GM12878 (cell line): ENCODE data around the gene NDUFAF5. TPM values are rescaled to one million over a fixed set of nuclear protein-coding genes. Genes with fewer than 3 reads are reported as not detected.
A peak's percentile ranks its signal among the peaks of the same experiment; 100 is the strongest.

Experiments
- ATAC-seq: fragments of 200-7000 bp; cut with Tn5 transposase; 3 replicates; pipeline ENCODE4 v1.9.1; 2020; ENCODE audit warnings: mild to moderate bottlenecking, moderate library complexity
- BruUV-seq: library from RNA; stranded (reverse); fragments of 400-500 nt; replicated peaks from 2 replicates; lab custom pipeline; 2021; lab: Mats Ljungman, UMichigan
- CTCF ChIA-PET: fragments of 300-600 bp; sonication (Branson Sonifier 250); formaldehyde crosslinking; extraction: SDS; loops from one replicate; lab custom pipeline; 2021; ENCODE audit warnings: inconsistent platforms; lab: Yijun Ruan, JAX
- POLR2A ChIA-PET: fragments of 350-600 bp; formaldehyde crosslinking; extraction: SDS; loops from one replicate; lab custom pipeline; 2021; ENCODE audit warnings: inconsistent platforms; lab: Charles Lee
- RAD21 ChIA-PET: fragments of 300-600 bp; sonication (Branson Sonifier 250); formaldehyde crosslinking; loops from one replicate; lab custom pipeline; 2023; ENCODE audit warnings: antibody characterized with exemption; ENCODE audit not compliant: unreplicated experiment; lab: Charles Lee
- SMC1A ChIA-PET: fragments of 300-600 bp; sonication (Branson Sonifier 250); formaldehyde crosslinking; loops from one replicate; lab custom pipeline; 2023; ENCODE audit not compliant: unreplicated experiment, uncharacterized antibody; lab: Charles Lee
- DNase-seq: peaks from one replicate; pipeline ENCODE4 v3.0.0-alpha.2; 2011; ENCODE audit warnings: low read depth, low spot score
- FAIRE-seq: peaks from 3 replicates; lab custom pipeline; 2011; peaks lifted over from hg19 to GRCh38; lab: Jason Lieb, UNC
- H2AFZ ChIP-seq: 2 replicates; pipeline ENCODE4 v1.6.0; 2011; ENCODE audit warnings: low read depth, low read length, control low read depth; ENCODE audit not compliant: control insufficient read depth
- H3K27ac ChIP-seq: 2 replicates; pipeline ENCODE4 v1.5.1; 2011; ENCODE audit warnings: control low read depth; ENCODE audit not compliant: control insufficient read depth, insufficient read depth
- H3K27me3 ChIP-seq, 2 experiments: replicated peaks in 1 of 2; 2 replicates each; pipeline versions ENCODE4 v1.6.0 to v1.6.1; 2011; ENCODE audit warnings: low read length in 1 of 2; ENCODE audit not compliant: control insufficient read depth in 2 of 2, insufficient read depth in 2 of 2
- H3K36me3 ChIP-seq, 2 experiments: 2 replicates each; pipeline ENCODE4 v1.5.1; 2011; ENCODE audit warnings: low read length in 1 of 2; ENCODE audit not compliant: control insufficient read depth in 2 of 2, insufficient read depth in 2 of 2
- H3K4me1 ChIP-seq: 2 replicates; pipeline ENCODE4 v1.6.1; 2011; ENCODE audit warnings: mild to moderate bottlenecking, low read length, moderate library complexity, mixed read lengths; ENCODE audit not compliant: control insufficient read depth, insufficient read depth
- H3K4me2 ChIP-seq: 2 replicates; pipeline ENCODE4 v1.6.0; 2011; ENCODE audit warnings: control low read depth; ENCODE audit not compliant: control insufficient read depth, insufficient read depth
- H3K4me3 ChIP-seq: fragments of 200-600 bp; sonication (generic); 2 replicates; pipeline ENCODE4 v1.5.1; 2016
- H3K79me2 ChIP-seq: 2 replicates; pipeline ENCODE4 v1.6.0; 2011; ENCODE audit warnings: low read length; ENCODE audit not compliant: control insufficient read depth, insufficient read depth
- H3K9ac ChIP-seq: 2 replicates; pipeline ENCODE4 v1.8.0; 2011; ENCODE audit warnings: low read length, control low read depth, mixed read lengths; ENCODE audit not compliant: control insufficient read depth, insufficient read depth
- H3K9me3 ChIP-seq: replicated peaks from 3 replicates; pipeline ENCODE4 v1.5.1; 2011; ENCODE audit warnings: mild to moderate bottlenecking, low read length; ENCODE audit not compliant: control insufficient read depth, insufficient read depth
- H4K20me1 ChIP-seq: 2 replicates; pipeline ENCODE4 v1.6.0; 2011; ENCODE audit not compliant: control insufficient read depth, insufficient read depth
- HDGF ChIP-seq: fragments of 450-650 bp; IDR thresholded peaks from 2 replicates; pipeline ENCODE4 v1.6.1; 2016; ENCODE audit warnings: antibody characterized with exemption
- WGBS: methylation state at CpG from one replicate; pipeline ENCODE4 v1.1.6; 2016; ENCODE audit warnings: low lambda C conversion rate; ENCODE audit not compliant: insufficient replicate concordance, insufficient coverage; ENCODE audit errors: missing lambda C conversion rate; 5-methylcytosine and 5-hydroxymethylcytosine counted together
- in situ Hi-C: fragments of 300-500 bp; cut with MboI; formaldehyde crosslinking; loops from 9 replicates; pipeline ENCODE4 v1.14.3; 2018; ENCODE audit warnings: mixed read lengths
- intact Hi-C: fragments of 100-400 bp; cut with micrococcal nuclease; formaldehyde crosslinking; loops from one replicate; pipeline ENCODE4 v1.14.2; 2022; ENCODE audit not compliant: unreplicated experiment
- polyA plus RNA-seq, 11 experiments: library from polyadenylated mRNA; depleted of rRNA in 4 of 11; unstranded in 6 of 11; stranded (reverse) in 5 of 11; fragments of >200 nt; fragmentation: Nextera tagmentation in 4 of 11; fragmentation: Illumina TruSeq in 1 of 11; extraction: Ambion mirVana in 4 of 11; extraction: Trizol in 1 of 11; gene quantifications; 1 replicate in 1 of 11; 2 replicates in 10 of 11; pipeline versions ENCODE4 v1.2.1 to v1.2.3, GENCODE V29; 2011 to 2016; ENCODE audit warnings: inconsistent platforms in 2 of 11, missing spikeins in 2 of 11, low read depth in 1 of 11
- total RNA-seq, 4 experiments: library from RNA; depleted of rRNA in 3 of 4; stranded (reverse); fragments of >200 nt in 3 of 4; fragmentation: Illumina TruSeq in 1 of 4; extraction: Trizol in 1 of 4; gene quantifications; 2 replicates each; pipeline versions ENCODE4 v1.2.1 to v1.2.3, GENCODE V29; 2013 to 2021
- TF ChIP-seq, protein P1 (sequence below): fragments of 450-650 bp; IDR thresholded peaks from 2 replicates; pipeline ENCODE4 v1.6.1; 2016; ENCODE audit warnings: mild to moderate bottlenecking
- TF ChIP-seq, protein P2 (sequence below): IDR thresholded peaks from 2 replicates; pipeline ENCODE4 v1.6.1; 2011; ENCODE audit warnings: mild to moderate bottlenecking, low read depth, low read length, moderate library complexity; ENCODE audit not compliant: insufficient replicate concordance

NDUFAF5 gene
- total and polyA plus RNA-seq, 10 of the 15 experiments (the other 5 are each of a cell fraction or from before 2014, with no cell fraction given): 15.6 to 36.9 (median 28.0) TPM

DNA sequence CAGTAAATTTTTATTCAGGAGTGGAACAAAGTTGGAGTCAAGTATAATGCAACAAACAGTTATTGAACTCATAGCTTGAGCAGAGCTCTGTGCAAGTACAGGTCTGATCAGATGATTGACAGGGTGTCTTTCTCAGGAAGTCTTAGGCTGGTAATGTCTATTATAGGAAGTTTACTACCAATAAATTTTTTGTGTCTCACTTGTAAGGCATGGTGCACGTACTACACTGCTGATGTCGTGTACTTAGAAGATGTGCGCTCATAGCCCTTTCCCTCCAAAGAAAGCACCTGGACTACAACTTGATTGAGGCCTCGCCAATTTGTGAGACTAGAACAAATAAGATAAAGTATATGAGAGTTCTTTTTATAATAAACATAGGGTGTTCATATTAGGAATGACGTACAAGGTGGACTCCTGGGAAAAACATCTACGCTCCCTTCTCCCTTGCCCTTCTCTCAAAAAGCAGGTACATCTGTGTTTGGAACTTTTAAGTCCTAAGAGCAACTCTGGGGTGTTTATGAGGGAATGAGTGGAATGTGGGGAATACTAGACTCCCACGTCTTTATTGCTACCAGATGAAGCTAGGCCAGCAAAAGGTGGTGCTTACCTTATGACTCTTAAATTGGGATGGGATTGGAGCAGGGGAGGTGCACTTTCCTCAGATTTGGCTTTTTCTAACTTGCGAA lies 1.5 kb downstream of the NDUFAF5 start:
- in situ Hi-C loops (loop anchor here (25.0 kb wide), 1 partner anchor 324 kb away; no protein-coding TSS in a partner anchor), intact Hi-C loops (loop anchor here (5.0 kb wide), 1 partner anchor 859 kb away; no protein-coding TSS in a partner anchor)
- H3K9ac ChIP-seq: peak overlapping the region; percentile 92; the same call in 1 of the 2 replicates
- H2AFZ ChIP-seq: no peak overlapping the region
- H3K9me3 ChIP-seq: no peaks in the 10 kb centered on the region
- WGBS: 85% methylated on average over 8 of the region's 8 CpGs
- DNase-seq: no peak
- no peak for FAIRE-seq
- RAD21 ChIA-PET: interaction anchor here (0.8 to 2.8 kb wide), 4 partner anchors 9 to 239 kb away, joined by 3 to 20 read pairs (median 4); no protein-coding TSS in a partner anchor
- peaks cover 47% of the 10 kb centered on the region for H3K79me2 ChIP-seq
- no peak for ATAC-seq
- H3K36me3 ChIP-seq: peaks cover 0 to 2% of the 10 kb centered on the region in 2 experiments; a peak in 1 of 4 replicates
- no peaks in the 10 kb centered on the region for H4K20me1 ChIP-seq
- TF ChIP-seq, protein P1, sequence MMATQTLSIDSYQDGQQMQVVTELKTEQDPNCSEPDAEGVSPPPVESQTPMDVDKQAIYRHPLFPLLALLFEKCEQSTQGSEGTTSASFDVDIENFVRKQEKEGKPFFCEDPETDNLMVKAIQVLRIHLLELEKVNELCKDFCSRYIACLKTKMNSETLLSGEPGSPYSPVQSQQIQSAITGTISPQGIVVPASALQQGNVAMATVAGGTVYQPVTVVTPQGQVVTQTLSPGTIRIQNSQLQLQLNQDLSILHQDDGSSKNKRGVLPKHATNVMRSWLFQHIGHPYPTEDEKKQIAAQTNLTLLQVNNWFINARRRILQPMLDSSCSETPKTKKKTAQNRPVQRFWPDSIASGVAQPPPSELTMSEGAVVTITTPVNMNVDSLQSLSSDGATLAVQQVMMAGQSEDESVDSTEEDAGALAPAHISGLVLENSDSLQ: peak; percentile 88
- TF ChIP-seq HDGF: no peak
- TF ChIP-seq, protein P2, sequence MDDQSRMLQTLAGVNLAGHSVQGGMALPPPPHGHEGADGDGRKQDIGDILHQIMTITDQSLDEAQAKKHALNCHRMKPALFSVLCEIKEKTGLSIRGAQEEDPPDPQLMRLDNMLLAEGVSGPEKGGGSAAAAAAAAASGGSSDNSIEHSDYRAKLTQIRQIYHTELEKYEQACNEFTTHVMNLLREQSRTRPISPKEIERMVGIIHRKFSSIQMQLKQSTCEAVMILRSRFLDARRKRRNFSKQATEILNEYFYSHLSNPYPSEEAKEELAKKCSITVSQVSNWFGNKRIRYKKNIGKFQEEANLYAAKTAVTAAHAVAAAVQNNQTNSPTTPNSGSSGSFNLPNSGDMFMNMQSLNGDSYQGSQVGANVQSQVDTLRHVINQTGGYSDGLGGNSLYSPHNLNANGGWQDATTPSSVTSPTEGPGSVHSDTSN: peak; percentile 64
- CTCF ChIA-PET: interaction anchor here (0.5 to 3.4 kb wide), 12 partner anchors 9 to 462 kb away, joined by 3 to 30 read pairs (median 4); no protein-coding TSS in a partner anchor
- POLR2A ChIA-PET: no interaction called here
- H3K4me3 ChIP-seq: peak overlapping the region; percentile 99
- H3K27me3 ChIP-seq: no peaks in the 10 kb centered on the region
- H3K4me1 ChIP-seq: peaks cover 5% of the 10 kb centered on the region
- SMC1A ChIA-PET: interaction anchor here (1.0 to 2.3 kb wide), 4 partner anchors 11 to 175 kb away, joined by 3 to 16 read pairs (median 4); no protein-coding TSS in a partner anchor
- no peak overlapping the region for H3K27ac ChIP-seq
- peak overlapping the region; percentile 66 for H3K4me2 ChIP-seq
- no TSS peak for BruUV-seq
